Measurements from ENCODE around the gene OPCML.

GRCh38 chr11:133254601-133255000 is 277.7 kb downstream of the OPCML start:
- TF ChIP-seq CTCF (IDR thresholded peaks at IDR 0.05; ENCODE audit: low read length), result no peak
- TF ChIP-seq EZH2 (optimal IDR thresholded peaks at IDR 0.05; ENCODE audit: low read depth, low read length), result no peak
- TF ChIP-seq EZH2phosphoT487 (IDR thresholded peaks at IDR 0.05; ENCODE audit: low read length), result no peak
